HepG2 (cell line): ENCODE results near the gene ATG2A. TPM values are rescaled to one million over a fixed set of nuclear protein-coding genes. Genes with fewer than 3 reads are reported as not detected.
A peak's percentile ranks its signal among the peaks of the same experiment; 100 is the strongest.

ENCODE experiments used
- ADNP ChIP-seq: sonication (generic); formaldehyde crosslinking; IDR thresholded peaks from 2 replicates; pipeline ENCODE4 v1.4.0; 2020; ENCODE audit warnings: missing genetic modification reagents
- ARNT2 ChIP-seq: sonication (generic); formaldehyde crosslinking; IDR thresholded peaks from 2 replicates; pipeline ENCODE4 v1.8.0; 2022; ENCODE audit warnings: mild to moderate bottlenecking, low read depth, missing genetic modification reagents, moderate library complexity
- CEBPB ChIP-seq: IDR thresholded peaks from 2 replicates; pipeline ENCODE4 v1.6.1; 2011; ENCODE audit warnings: low read depth, low read length, improper control_type of control experiment, borderline replicate concordance
- CHD2 ChIP-seq: IDR thresholded peaks from 2 replicates; pipeline ENCODE4 v1.6.1; 2011; ENCODE audit warnings: low read depth, low read length, improper control_type of control experiment
- EHMT2 ChIP-seq: fragments of 200-600 bp; sonication (generic); IDR thresholded peaks from 2 replicates; pipeline ENCODE4 v1.7.0; 2017; ENCODE audit warnings: antibody characterized with exemption, low read depth, low read length, borderline replicate concordance
- ELK4 ChIP-seq: sonication (generic); formaldehyde crosslinking; IDR thresholded peaks from 2 replicates; pipeline ENCODE4 v1.9.0; 2021; ENCODE audit warnings: missing genetic modification reagents, borderline replicate concordance
- GRHL1 ChIP-seq: sonication (generic); formaldehyde crosslinking; conservative IDR thresholded peaks from 2 replicates; pipeline ENCODE4 v1.8.0; 2022; ENCODE audit warnings: missing genetic modification reagents
- KIAA2018 ChIP-seq: sonication (generic); formaldehyde crosslinking; IDR thresholded peaks from 2 replicates; pipeline ENCODE4 v1.5.0; 2020; ENCODE audit warnings: mild to moderate bottlenecking, missing genetic modification reagents, borderline replicate concordance
- NR2F1 ChIP-seq, 2 experiments: fragments of 450-650 bp in 1 of 2; formaldehyde crosslinking in 1 of 2; IDR thresholded peaks; 2 replicates each; pipeline versions ENCODE4 v1.5.0 to v1.6.1; 2016 to 2020; ENCODE audit warnings: mild to moderate bottlenecking in 1 of 2, missing compliant biosample characterization in 1 of 2, missing genetic modification reagents in 1 of 2, moderate library complexity in 1 of 2
- POLR2G ChIP-seq: fragments of 200-400 bp; formaldehyde crosslinking; IDR thresholded peaks from 2 replicates; pipeline ENCODE4 v1.6.1; 2018; ENCODE audit warnings: mild to moderate bottlenecking, low read depth, low read length, moderate library complexity
- ZKSCAN5 ChIP-seq: sonication (generic); formaldehyde crosslinking; IDR thresholded peaks from 2 replicates; pipeline ENCODE4 v1.5.1; 2020; ENCODE audit warnings: mild to moderate bottlenecking, missing genetic modification reagents
- ZNF224 ChIP-seq: sonication (generic); formaldehyde crosslinking; IDR thresholded peaks from 2 replicates; pipeline ENCODE4 v1.5.0; 2020; ENCODE audit warnings: mild to moderate bottlenecking, missing genetic modification reagents
- ZNF264 ChIP-seq: sonication (generic); formaldehyde crosslinking; IDR thresholded peaks from 2 replicates; pipeline ENCODE4 v1.4.0; 2020; ENCODE audit warnings: missing genetic modification reagents
- ZNF724P ChIP-seq: sonication (generic); formaldehyde crosslinking; IDR thresholded peaks from 2 replicates; pipeline ENCODE4 v1.8.0; 2022; ENCODE audit warnings: missing genetic modification reagents, borderline replicate concordance
- ZXDC ChIP-seq: sonication (generic); formaldehyde crosslinking; IDR thresholded peaks from 2 replicates; pipeline ENCODE4 v1.5.0; 2020; ENCODE audit warnings: mild to moderate bottlenecking, missing genetic modification reagents
- polyA plus RNA-seq, 8 experiments: library from polyadenylated mRNA; depleted of rRNA in 3 of 8; stranded (reverse) in 7 of 8; unstranded in 1 of 8; fragments of >200 nt; fragmentation: Illumina TruSeq in 4 of 8; extraction: Trizol in 4 of 8; gene quantifications; 2 replicates each; pipeline versions ENCODE4 v1.2.1 to v1.2.3, GENCODE V29; 2011 to 2016; ENCODE audit warnings: low read depth in 4 of 8, missing spikeins in 1 of 8, mixed read lengths in 1 of 8; ENCODE audit not compliant: insufficient read depth in 1 of 8
- total RNA-seq, 5 experiments: library from RNA; depleted of rRNA; stranded (reverse); fragments of >200 nt; fragmentation: Illumina TruSeq; extraction: Trizol; gene quantifications; 2 replicates each; pipeline ENCODE4 v1.2.3, GENCODE V29; 2016; ENCODE audit warnings: low read depth in 1 of 5

Gene ATG2A
- total and polyA plus RNA-seq, 2 of the 13 experiments (the other 11 are each of a cell fraction or from before 2014, with no cell fraction given), result 6.7 to 8.0 TPM

- TF ChIP-seq ZXDC (CRISPR knock-in tag) (no peak), ZKSCAN5 (CRISPR knock-in tag) (no peak), GRHL1 (CRISPR knock-in tag) (no peak), CEBPB (no peak), CHD2 (peak; percentile 98), POLR2G (peak; percentile 84), EHMT2 (no peak), ADNP (CRISPR knock-in tag) (no peak), ZNF224 (CRISPR knock-in tag) (peak; percentile 73; the same call in 1 of the 2 replicates), ELK4 (CRISPR knock-in tag) (no peak; the same call in 1 of the 2 replicates), ZNF724P (CRISPR knock-in tag) (no peak), ZNF264 (CRISPR knock-in tag) (no peak), NR2F1 (CRISPR knock-in tag; IDR thresholded peaks at IDR 0.05) (no peak), KIAA2018 (CRISPR knock-in tag) (no peak), ARNT2 (peak; percentile 74)
Observed at GRCh38 chr11:64878494-64879243, 38.3 kb downstream of the ATG2A start, which contains the start of gene EHD1 (continued).
